Ascending aorta (tissue), 2 donors: Measurements from ENCODE around the gene PCBD1. TPM values are rescaled to one million over a fixed set of nuclear protein-coding genes. Genes with fewer than 3 reads are reported as not detected.

ENCODE experiments used
- DNase-seq, 2 donors: peaks; one replicate each; pipeline ENCODE4 v3.0.0-alpha.2; 2019; ENCODE audit warnings: low spot score in 2 of 2
- H3K27ac ChIP-seq, 2 donors: fragments of 200-600 bp; sonication (generic); one replicate each; pipeline ENCODE4 v1.5.1; 2016 to 2017; ENCODE audit warnings: mild to moderate bottlenecking in 1 of 2
- H3K27me3 ChIP-seq: fragments of 200-600 bp; sonication (generic); one replicate; pipeline ENCODE4 v1.5.1; 2017
- H3K36me3 ChIP-seq, 2 donors: fragments of 200-600 bp; sonication (generic); one replicate each; pipeline ENCODE4 v1.5.1; 2016
- H3K4me1 ChIP-seq, 2 donors: fragments of 200-600 bp; sonication (generic); one replicate each; pipeline ENCODE4 v1.5.1; 2016 to 2017; ENCODE audit warnings: mild to moderate bottlenecking in 1 of 2
- H3K4me3 ChIP-seq, 2 donors: fragments of 200-600 bp; sonication (generic); one replicate each; pipeline ENCODE4 v1.5.1; 2016 to 2017; ENCODE audit warnings: mild to moderate bottlenecking in 1 of 2
- H3K9me3 ChIP-seq, 2 donors: fragments of 200-600 bp; sonication (generic); one replicate each; pipeline ENCODE4 v1.5.1; 2016
- intact Hi-C: fragments of 100-400 bp; cut with DNase I; formaldehyde crosslinking; loops from one replicate; pipeline ENCODE4 v1.15.1; 2023
- total RNA-seq: library from RNA; depleted of rRNA; stranded (reverse); fragments of >200 nt; gene quantifications from one replicate; pipeline ENCODE4 v1.1.0, GENCODE V29; 2016
- TF ChIP-seq, protein P1 (sequence below), 3 experiments: fragments of 200-600 bp in 2 of 3; fragments of 450-650 bp in 1 of 3; sonication (generic) in 2 of 3; IDR thresholded peaks; one replicate each; pipeline ENCODE4 v1.5.1; 2016 to 2019; ENCODE audit warnings: antibody characterized with exemption in 3 of 3, mild to moderate bottlenecking in 1 of 3, moderate library complexity in 1 of 3

PCBD1 gene
- total RNA-seq, 1 donor from 2014 or later: 45.8 TPM

DNA sequence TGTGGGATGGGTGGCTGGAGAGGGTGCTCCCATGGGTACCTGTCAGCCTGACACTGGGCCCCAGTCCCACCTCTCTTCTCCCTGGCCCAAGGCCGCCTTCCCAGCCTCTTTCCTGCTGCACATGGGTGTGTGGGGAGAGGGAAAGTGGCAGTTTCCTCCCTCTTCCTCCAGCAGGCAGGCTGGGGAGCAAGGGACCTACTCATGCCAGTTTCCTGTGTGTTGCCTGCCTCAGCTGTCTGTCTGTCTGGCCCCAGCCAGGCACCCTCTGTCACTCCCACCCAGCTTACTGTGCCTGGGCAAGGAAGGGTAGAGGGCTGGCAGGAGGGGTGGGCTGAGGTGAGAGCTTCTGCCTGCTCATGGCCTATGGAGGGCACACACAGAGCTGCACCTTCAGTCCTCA is 46.3 kb upstream of the PCBD1 start:
- TF ChIP-seq, protein P1, sequence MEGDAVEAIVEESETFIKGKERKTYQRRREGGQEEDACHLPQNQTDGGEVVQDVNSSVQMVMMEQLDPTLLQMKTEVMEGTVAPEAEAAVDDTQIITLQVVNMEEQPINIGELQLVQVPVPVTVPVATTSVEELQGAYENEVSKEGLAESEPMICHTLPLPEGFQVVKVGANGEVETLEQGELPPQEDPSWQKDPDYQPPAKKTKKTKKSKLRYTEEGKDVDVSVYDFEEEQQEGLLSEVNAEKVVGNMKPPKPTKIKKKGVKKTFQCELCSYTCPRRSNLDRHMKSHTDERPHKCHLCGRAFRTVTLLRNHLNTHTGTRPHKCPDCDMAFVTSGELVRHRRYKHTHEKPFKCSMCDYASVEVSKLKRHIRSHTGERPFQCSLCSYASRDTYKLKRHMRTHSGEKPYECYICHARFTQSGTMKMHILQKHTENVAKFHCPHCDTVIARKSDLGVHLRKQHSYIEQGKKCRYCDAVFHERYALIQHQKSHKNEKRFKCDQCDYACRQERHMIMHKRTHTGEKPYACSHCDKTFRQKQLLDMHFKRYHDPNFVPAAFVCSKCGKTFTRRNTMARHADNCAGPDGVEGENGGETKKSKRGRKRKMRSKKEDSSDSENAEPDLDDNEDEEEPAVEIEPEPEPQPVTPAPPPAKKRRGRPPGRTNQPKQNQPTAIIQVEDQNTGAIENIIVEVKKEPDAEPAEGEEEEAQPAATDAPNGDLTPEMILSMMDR (IDR thresholded peaks at IDR 0.05): no peak
- Histone ChIP-seq H3K4me1 (no peaks in the 10 kb centered on the region), H3K4me3 (no peak overlapping the region), H3K27me3 (no peaks in the 10 kb centered on the region), H3K36me3 (no peaks in the 10 kb centered on the region), H3K9me3 (no peaks in the 10 kb centered on the region), H3K27ac (no peak overlapping the region)
- intact Hi-C loops: no loop called here
- DNase-seq: no peak

- Histone ChIP-seq H3K27ac (no peak overlapping the region), H3K4me1 (no peaks in the 10 kb centered on the region), H3K27me3 (no peaks in the 10 kb centered on the region), H3K9me3 (no peaks in the 10 kb centered on the region), H3K36me3 (no peaks in the 10 kb centered on the region), H3K4me3 (no peak overlapping the region)
- TF ChIP-seq, protein P1 (IDR thresholded peaks at IDR 0.05): no peak
- no peak for DNase-seq
- intact Hi-C loops: no loop called here
Measured at GRCh38 chr10:70932392-70933196, 44.2 kb upstream of the PCBD1 start.

DNA sequence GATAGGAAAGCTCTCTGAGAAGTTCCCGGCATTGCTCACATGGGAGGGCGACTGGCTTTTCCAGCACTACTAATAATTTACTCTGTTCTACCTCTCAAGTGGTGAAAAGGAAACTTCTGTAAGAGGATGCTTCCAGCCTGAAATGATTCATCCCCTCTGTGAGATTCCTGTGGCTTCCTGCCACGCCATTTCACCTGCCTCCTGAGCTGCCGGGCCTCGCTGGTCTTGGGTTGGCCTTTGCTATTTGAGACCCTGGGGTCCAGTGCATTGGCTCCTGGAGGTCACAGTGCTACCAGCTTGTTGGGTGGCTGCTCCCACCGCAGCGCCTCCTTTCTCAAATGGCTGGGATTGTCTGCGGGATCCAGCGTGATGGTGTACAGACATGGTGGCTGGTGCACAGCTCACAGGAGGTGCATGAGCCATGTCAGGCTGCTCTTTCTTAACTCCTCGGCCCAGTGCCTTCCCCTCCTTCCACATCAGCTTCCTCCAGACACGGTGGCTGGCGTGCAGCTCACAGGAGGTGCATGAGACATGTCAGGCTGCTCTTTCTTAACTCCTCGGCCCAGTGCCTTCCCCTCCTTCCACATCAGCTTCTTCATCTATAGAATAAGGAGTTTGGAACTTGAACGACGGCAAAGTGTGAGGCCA is 42.9 kb upstream of the PCBD1 start:
- TF ChIP-seq, protein P1 (IDR thresholded peaks at IDR 0.05): no peak
- H3K36me3 ChIP-seq: no peaks in the 10 kb centered on the region
- H3K27me3 ChIP-seq: no peaks in the 10 kb centered on the region
- no peak overlapping the region for H3K27ac ChIP-seq
- no peak overlapping the region for H3K4me3 ChIP-seq
- intact Hi-C loops: no loop called here
- no peaks in the 10 kb centered on the region for H3K9me3 ChIP-seq
- H3K4me1 ChIP-seq: peaks cover 0 to 2% of the 10 kb centered on the region in 2 donors
- DNase-seq: no peak

DNA sequence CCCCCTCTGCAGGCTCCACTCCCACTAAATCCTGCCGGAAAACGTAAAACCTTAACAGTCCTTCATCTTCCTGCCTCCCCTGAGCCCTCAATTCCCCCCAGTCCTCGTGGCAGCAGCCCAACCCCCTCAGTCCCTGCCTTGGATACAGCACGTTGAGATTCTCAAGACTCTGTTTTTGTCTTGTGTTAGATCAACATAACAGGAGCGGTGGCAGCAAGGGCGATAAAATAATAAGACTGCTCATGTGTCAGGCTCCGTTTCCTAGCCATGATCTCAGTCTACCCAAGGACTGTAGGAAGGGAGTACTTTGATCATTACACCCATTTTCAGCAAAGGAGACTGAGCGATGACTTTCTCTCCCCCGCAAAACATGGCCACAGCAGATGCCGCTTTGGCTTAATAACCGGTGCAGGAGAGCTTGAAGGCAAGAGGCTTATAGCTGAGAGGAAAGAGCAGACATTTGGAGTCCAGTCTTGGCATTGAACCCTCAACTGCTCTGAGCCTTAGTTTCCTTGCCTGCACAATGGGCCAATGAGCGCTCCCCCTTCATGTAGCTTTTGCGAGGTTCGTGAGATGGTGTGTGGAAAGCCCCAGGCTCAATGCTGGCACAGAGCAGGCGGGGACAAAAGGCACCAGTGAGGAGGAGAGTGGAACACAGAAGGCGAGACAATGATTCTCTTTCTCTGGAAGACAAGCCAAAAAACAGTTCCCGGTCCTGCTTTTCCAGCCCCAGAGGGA is 42.1 kb upstream of the PCBD1 start:
- DNase-seq: no peak
- H3K27me3 ChIP-seq: no peaks in the 10 kb centered on the region
- H3K27ac ChIP-seq: no peak overlapping the region
- peaks cover 0 to 4% of the 10 kb centered on the region in 2 donors for H3K4me1 ChIP-seq
- no peaks in the 10 kb centered on the region for H3K9me3 ChIP-seq
- no peak overlapping the region for H3K4me3 ChIP-seq
- TF ChIP-seq, protein P1 (IDR thresholded peaks at IDR 0.05): no peak
- H3K36me3 ChIP-seq: no peaks in the 10 kb centered on the region
- intact Hi-C loops: no loop called here

- intact Hi-C loops: loop anchor here (5.0 kb wide), 1 partner anchor 339 kb away; no protein-coding TSS in a partner anchor
- H3K36me3 ChIP-seq: no peaks in the 10 kb centered on the region
Measured at GRCh38 chr10:70928140-70928539, 39.8 kb upstream of the PCBD1 start.

More at GRCh38 chr10:70928140-70928539, 39.8 kb upstream of the PCBD1 start:
- DNase-seq: no peak
- Histone ChIP-seq H3K4me1 (peaks cover 0 to 4% of the 10 kb centered on the region in 2 donors), H3K9me3 (no peaks in the 10 kb centered on the region), H3K4me3 (no peak overlapping the region), H3K27me3 (no peaks in the 10 kb centered on the region), H3K27ac (no peak overlapping the region)
- TF ChIP-seq, protein P1 (IDR thresholded peaks at IDR 0.05): no peak
